ENCODE data around the gene SLC1A3.

The SLC1A3 gene

GRCh38 chr5:36624277-36624676 is 17.9 kb downstream of the SLC1A3 start:
- no peak overlapping the region for H3K27ac ChIP-seq (replicated peaks)
- no peak for TF ChIP-seq REST (IDR thresholded peaks at IDR 0.05; ENCODE audit: insufficient replicate concordance, low read depth)
- TF ChIP-seq GABPA (IDR thresholded peaks at IDR 0.05; ENCODE audit: low read depth), result no peak
- TF ChIP-seq CTCF (IDR thresholded peaks at IDR 0.05; ENCODE audit: insufficient read depth, low read length), result no peak
- TF ChIP-seq SPI1 (IDR thresholded peaks at IDR 0.05; ENCODE audit: borderline replicate concordance, low read depth), result no peak
- TF ChIP-seq POLR2AphosphoS5 (IDR thresholded peaks at IDR 0.05; ENCODE audit: low read depth), result no peak
- H3K27me3 ChIP-seq (ENCODE audit: insufficient read depth, poor library complexity, severe bottlenecking), result no peaks in the 10 kb centered on the region
- no peak overlapping the region for H3K4me3 ChIP-seq (replicated peaks; ENCODE audit: insufficient read depth, low read length)
- DNase-seq (ENCODE audit: low read depth in 1 of 2, low spot score in 1 of 2), result no peak

GRCh38 chr5:36628695-36629094 is 22.3 kb downstream of the SLC1A3 start:
- H3K4me3 ChIP-seq (replicated peaks; ENCODE audit: insufficient read depth, low read length), result no peak overlapping the region
- H3K27ac ChIP-seq (replicated peaks), result no peak overlapping the region
- DNase-seq (ENCODE audit: low read depth in 1 of 2, low spot score in 1 of 2), result no peak
- no peak for TF ChIP-seq POLR2AphosphoS5 (IDR thresholded peaks at IDR 0.05; ENCODE audit: low read depth)
- TF ChIP-seq REST (IDR thresholded peaks at IDR 0.05; ENCODE audit: insufficient replicate concordance, low read depth), result no peak
- TF ChIP-seq GABPA (IDR thresholded peaks at IDR 0.05; ENCODE audit: low read depth), result no peak
- TF ChIP-seq CTCF (IDR thresholded peaks at IDR 0.05; ENCODE audit: insufficient read depth, low read length), result no peak
- TF ChIP-seq SPI1 (IDR thresholded peaks at IDR 0.05; ENCODE audit: borderline replicate concordance, low read depth), result no peak
- H3K27me3 ChIP-seq (ENCODE audit: insufficient read depth, poor library complexity, severe bottlenecking), result no peaks in the 10 kb centered on the region

GRCh38 chr5:36629729-36630128 is 23.3 kb downstream of the SLC1A3 start:
- DNase-seq (ENCODE audit: low read depth in 1 of 2, low spot score in 1 of 2), result no peak
- Histone ChIP-seq H3K4me3 (replicated peaks; ENCODE audit: insufficient read depth, low read length) (no peak overlapping the region), H3K27me3 (ENCODE audit: insufficient read depth, poor library complexity, severe bottlenecking) (no peaks in the 10 kb centered on the region), H3K27ac (replicated peaks) (no peak overlapping the region)
- no peak for TF ChIP-seq GABPA (IDR thresholded peaks at IDR 0.05; ENCODE audit: low read depth)
- no peak for TF ChIP-seq REST (IDR thresholded peaks at IDR 0.05; ENCODE audit: insufficient replicate concordance, low read depth)
- no peak for TF ChIP-seq POLR2AphosphoS5 (IDR thresholded peaks at IDR 0.05; ENCODE audit: low read depth)
- no peak for TF ChIP-seq SPI1 (IDR thresholded peaks at IDR 0.05; ENCODE audit: borderline replicate concordance, low read depth)
- TF ChIP-seq CTCF (IDR thresholded peaks at IDR 0.05; ENCODE audit: insufficient read depth, low read length), result no peak

Data from HL-60 (cell line).